Stimulated activated CD4-positive, alpha-beta T cell treated with anti-CD3 and anti-CD28 coated beads, Interleukin-12 subunit alpha, Interleukin-12 subunit beta, amount 100 ng/mL, for 24 hours (primary cell): ENCODE measurements around the gene SIK3.
"Not testable (repeated sequence)": the region's sequence is repeated elsewhere in the genome, so short reads cannot be mapped to it uniquely, and the experiment has no call there.

Experiments used
- DNase-seq, 2 experiments: peaks; one replicate each; pipeline ENCODE4 v3.0.0-alpha.2; 2020; ENCODE audit warnings: low read depth in 2 of 2

Gene SIK3

DNA sequence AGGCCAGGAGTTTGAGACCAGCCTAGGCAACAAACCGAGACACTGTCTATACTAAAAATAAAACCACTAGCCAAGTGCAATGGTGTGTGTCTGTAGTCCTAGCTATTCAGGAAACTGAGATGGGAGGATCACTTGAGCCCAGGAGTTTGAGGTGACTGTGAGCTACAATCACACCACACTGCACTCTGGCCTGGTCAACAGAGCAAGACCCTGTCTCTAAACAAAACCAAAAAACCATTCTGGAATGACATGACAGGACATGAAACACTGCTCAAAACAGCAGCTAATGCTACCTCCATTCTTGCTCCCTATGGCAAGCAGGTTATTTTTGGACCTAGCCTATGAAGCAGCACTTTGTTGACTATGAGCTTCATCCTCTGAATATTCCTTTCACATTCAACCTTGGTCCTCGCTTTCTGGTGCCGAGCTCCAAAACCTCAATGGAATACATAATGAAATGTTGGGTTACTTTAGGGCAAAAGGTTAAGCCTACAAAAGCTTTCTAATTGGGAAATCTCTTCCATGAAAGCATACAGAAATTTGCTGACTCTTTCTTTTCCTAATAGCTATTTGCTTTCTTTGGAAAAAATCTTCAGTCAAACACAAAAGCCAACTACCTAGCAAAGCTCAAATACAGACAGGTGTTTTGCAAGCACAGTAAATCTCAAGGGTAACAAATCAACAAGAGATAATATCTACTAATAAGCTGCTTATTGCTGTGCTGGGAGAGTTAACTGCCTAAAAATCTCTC is 21.1 kb downstream of the SIK3 start:
- no peak for DNase-seq

DNA sequence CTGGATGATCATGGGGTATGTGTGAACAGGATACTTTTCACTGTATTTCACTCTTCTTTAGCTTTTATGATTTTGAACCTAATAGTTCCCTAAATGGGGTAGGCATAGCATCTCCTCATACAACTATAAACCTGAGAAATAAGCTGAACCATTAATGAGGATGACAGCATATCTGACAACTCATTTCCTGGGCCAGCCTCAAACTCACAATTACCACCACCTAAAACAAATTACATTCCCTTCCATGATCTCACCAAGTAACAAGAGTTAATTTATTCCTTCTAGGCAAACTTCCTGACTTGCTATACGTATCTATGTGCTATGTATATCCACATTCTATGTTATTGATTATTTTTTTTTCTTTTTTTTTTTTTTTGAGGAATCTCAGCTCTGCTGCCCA is 23.0 kb downstream of the SIK3 start:
- no peak for DNase-seq

DNA sequence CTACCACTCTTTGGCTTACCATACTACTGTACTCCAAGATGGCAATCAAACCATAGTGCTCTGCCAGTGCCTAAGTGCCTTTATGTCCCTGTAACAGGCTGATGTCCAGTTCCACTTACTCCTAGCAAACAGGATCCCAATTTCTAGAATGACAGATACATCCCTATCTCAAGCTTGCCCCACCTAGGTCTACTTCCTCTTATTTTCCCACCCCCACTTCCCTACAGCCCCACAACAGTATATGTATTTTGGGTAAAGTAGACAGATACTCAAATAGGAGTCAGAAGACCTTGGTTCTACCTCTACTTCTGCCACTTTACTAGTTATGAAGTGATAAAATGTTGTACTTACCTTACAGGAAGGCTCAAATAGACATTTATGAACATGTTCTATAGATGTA is 24.1 kb downstream of the SIK3 start:
- DNase-seq, result no peak

DNA sequence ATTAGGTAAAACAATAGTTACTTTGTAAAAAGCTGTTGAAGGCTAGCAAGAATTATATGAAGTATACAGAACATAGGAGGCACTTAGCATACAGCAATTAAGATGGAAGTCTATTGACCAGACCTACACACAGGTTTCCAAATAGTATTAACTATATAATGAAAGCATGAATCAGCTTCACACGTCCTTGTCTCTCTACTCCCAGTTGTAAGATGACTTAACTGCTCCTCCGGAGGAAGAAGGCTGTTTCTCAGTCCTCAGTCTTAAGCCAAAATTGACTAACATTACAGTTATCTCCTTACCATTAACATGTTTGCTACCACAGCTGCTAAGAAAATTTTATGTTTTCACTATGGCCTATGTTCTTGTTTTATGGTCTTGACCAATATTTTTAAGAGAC is 24.7 kb downstream of the SIK3 start:
- no peak for DNase-seq

DNA sequence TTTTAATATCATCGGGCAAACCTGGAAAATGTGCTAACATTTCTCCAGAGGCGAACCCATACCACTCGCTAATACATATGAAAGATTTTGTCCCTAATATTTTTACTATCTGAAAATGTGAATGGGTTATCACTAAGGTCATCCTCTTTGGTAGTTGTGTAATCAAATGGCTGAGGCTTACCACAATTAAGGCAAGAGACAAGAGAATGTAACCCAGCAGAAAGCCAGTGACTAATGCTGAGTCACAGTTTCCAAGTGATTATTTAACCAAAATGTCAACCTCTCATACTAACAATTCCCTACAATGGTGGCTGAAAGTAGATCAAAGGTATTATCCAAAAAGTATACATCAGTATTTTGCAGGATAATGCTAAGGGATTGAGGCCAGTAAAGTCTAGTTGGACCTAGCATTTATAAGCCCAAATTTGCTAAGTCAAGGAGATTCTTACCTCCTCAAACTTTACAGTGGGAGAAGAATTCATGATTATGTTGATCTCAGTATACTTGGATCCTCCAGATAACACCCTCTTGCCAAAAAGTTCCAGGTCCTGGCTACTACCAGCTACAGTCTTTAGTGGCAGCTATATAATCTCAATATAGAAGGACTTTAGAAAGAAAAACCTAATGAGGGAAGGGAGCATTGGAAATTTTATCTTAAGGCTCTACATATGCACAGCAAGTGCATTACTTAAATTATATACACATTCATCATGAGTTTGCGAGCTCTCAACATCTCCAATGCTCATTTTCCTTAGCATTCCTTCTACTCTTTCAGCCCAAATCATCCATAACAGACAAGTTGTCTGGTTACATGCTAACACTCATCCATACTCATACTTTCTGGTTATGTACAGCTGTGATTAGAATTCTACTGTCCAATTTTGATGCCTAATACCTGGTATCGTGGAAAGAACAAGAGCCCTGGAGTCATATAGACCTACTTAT is 25.4 kb downstream of the SIK3 start:
- no peak for DNase-seq

DNA sequence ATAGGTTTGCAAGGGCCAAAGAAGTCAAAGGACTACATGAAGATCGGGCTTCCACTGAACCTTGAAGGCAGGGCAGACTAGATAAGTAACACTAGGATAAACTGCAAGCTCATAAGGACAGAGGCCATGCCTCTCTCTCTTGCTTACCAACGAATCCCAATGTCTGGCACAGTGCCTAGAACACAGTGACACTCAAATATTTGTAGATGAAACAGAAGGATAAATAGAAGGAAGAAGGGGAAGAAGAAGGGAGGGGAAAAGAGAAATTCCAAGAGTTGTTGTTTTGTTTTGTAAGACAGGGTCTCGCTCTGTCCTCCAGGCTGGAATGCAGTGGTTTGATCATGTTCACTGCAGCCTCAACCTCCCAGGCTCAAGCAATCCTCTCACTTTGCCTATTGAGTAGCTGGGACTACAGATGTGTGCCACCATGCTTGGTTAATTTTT is 26.9 kb downstream of the SIK3 start:
- no peak for DNase-seq

DNA sequence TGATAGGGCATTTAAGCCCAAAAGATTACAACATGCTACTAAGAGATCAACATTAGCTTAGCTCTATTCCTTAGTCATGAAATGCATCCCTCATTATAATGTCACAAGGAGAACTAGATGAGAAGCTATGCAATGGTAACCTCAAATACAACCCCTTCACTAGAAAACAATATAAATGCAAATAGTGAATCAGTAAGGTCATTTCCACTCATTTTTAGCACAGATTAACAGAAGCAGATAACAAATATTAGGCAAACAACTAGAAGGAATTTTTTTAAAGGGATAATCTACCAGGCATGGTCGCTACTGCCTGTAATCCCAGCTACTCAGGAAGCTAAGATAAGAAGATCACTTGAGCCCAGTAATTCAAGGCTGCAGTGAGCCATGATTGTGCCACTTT is 28.2 kb downstream of the SIK3 start:
- no peak for DNase-seq

DNA sequence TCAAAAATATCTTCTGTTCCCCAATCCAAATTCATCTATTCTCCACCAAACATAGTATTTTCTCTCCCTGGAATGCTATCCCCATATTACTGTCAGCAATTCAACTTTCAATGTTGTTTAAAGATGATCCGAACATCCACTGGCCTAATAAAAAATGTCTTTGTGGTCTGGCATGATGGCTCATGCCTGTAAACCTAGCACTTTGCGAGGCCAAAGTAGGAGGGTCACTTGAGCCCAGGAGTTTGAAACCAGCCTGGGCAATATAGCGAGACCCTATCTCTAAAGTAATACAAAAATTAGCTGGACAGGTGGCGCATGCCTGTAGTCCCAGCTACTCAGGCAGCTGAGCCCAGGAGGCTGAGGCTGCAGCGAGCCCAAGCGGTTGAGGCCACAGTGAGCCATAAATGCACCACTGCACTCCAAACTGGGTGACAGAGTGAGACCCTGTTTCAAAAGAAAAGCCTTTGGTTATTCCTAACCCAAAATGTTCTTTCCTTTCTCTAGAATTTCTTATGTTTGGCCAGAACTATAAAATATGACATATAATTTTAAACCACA is 29.8 kb downstream of the SIK3 start:
- no peak for DNase-seq

DNA sequence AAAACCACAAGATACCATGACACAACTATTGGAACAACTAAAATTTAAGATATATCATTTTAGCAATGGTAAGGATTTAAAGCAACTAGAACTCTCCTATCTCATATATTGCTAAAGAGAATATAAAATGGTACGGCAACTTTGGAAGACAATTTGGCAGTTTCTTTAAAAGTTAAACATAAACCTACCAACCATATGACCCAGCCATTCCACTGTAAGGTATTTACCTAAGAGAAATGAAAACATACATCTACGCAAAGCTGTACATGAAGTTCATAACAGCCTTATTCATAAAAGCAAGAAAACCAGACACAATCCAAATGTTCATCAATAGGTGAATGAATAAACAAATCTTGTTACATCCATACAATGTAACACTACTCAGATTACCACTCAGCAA is 31.3 kb downstream of the SIK3 start:
- no peak for DNase-seq

DNA sequence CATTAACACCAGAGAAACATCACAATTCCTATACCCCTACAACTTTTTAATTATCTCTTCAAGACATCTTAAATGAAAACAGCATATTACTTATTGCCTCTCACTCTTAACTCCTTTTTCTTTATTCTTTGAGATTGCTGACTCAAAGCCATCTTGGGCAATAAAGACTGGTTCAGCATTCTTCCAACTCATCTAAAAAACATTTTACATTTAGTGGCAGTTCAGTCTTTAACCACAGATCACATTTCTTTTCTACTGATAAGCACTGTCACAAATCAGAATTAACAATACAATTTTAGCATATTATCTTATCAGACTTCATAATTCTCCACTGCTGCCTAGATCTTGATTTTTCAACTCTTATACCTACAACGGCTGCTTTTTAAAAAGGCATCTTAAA is 34.0 kb downstream of the SIK3 start:
- no peak for DNase-seq

DNA sequence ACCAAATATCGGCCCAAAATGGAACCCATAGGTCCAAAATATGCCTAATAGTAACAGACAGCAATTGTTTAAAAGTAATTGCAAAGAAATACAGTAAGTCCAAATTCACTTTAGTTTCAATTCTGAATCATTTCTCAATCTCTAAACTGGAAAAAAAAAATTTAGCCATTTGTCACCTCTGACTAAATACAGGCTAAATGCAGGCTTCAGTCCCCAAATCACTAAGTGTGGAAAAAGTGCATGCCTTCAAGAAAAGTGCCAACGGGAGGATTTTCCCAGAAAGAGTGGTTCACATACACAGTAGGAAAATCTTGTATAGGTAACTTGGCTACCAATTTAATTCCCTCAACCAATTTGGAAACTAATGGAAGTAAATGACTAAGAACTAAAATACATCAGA is 35.7 kb downstream of the SIK3 start:
- DNase-seq, result no peak

DNA sequence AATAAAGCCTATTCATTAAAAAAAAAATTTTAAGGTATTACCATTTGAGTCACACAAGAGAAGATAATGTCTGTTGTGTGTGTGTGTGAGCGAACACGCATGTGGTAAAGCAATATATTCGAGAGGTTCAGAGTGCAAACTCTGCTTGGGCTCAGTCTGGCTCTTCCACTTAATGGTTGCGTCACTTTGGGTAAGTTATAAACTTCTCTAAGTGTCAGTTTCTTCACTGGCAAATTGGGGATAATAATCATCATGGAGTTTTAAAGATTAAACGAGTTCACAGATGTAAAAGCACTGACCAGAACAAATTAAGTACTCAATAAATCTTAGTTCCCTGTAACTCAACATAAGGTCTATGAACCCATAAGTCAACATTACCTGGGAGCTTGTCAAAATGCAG is 37.0 kb downstream of the SIK3 start:
- no peak for DNase-seq

DNA sequence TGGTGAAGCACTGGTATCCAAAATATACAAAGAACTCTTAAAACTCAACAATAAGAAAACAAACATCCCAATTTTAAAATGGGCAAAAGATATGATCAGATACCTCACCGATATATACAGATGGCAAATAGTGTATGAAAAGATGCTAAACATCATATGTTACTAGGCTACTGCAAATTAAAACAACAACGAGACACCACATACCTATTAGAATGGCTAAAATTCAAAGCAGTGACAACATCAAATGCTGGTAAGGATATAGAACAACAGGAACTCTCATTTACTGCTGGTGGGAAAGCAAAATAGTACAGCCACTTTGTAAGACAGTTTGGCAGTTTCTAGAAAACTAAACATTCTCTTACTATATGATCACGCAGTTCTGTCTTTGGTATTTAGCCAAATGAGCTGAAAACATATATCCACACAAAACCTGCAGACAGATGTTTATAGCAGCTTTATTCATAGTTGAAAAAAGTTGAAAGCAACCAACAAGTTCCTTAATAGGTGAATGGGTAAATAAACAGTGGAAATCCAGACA is 38.5 kb downstream of the SIK3 start:
- no peak for DNase-seq

DNA sequence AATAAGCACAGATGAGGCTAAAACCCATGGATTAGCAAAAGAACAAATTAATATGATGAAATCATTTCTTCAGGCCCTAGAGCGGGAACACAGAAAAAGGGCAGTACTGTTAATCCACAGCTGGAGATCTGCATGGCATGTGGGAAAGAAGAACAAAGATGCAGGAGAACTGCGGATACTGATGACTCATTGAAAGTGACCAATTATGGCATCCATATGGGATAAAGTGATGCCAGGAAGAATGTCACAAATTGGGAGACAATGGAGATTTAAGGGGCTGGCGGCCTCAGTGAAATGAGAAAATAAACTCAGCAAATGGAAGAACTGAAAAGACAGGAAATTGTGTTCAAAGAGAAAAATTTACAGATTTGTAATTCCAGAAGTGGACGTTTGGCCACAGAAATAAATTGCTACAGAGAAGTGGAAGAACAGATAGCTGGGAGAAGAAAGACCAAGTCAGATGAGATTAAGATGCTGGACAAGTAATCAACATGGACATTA is 39.4 kb downstream of the SIK3 start:
- no peak for DNase-seq

DNA sequence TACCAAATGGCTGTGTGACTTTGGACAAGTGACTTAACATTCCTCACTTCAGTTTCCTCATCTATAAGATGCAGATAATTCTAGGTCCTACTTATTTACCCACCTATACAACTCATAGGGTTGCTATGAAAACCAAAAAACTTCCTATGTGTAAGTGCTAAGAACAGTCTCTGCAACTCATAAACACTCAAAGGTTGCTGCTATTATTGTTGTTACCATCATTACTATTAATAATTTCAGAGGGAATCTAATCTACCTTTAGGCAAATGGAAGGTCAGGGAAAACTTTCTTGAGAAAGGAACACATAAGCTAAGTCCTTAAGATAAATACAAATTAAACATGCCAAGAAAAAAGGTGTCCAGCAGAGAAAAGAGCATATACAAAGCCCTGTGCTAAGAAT is 40.5 kb downstream of the SIK3 start:
- DNase-seq, result no peak

DNA sequence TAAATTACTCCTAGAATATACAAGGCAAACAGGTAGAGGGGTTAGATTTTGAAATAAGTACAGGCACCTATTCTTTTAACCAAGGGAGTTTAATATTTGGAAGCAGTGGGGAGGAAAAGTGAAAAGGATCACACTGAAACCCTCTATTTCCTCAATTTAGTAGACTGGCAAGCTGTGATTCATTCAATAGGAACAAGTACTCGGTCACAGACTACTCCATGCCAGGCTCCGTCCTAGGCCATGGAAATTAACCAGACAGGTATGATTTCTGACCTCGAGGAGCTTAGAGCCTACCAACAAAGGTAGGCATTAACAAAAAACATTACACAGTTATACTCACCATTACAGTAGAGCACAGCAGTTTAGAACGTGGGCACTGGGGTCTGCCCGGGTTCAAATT is 40.9 kb downstream of the SIK3 start:
- no peak for DNase-seq

DNA sequence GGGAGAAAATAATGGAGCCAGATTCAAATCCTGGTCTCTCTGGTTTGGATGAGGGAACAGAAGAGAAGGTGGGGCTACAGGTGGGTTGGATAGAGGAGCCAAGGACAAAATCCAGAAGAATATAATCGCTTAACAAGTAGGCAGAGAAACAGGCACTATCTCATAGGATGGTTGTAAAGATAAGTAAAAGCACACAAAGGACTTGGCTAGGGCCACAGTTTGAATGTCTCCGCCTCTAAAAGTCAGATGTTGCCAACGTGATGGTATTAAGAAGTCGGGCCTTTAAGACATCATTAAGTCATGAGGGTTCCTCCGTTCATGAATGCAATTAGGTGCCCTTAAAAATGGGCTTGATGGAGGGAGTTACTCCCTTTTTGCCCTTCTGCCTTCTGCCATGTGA is 42.8 kb downstream of the SIK3 start:
- DNase-seq, result no peak

DNA sequence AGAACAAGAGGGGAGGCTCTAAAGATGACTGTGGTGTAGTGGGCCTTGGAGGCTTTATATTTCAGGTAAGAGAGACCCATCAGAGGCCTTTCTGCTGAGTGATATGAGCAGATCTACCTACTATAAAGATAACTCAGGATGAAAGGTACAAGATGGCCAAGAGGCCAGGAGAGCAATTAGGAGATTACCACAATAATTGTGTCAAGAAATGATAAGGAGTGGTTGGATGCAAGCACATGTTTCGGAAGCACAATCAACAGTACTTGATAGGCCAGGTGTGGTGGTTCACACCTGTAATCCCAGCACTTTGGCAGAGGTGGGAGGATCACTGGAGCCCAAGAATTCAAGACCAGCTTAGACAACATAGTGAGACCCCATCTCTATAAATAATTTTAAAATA is 43.8 kb downstream of the SIK3 start:
- no peak for DNase-seq

DNA sequence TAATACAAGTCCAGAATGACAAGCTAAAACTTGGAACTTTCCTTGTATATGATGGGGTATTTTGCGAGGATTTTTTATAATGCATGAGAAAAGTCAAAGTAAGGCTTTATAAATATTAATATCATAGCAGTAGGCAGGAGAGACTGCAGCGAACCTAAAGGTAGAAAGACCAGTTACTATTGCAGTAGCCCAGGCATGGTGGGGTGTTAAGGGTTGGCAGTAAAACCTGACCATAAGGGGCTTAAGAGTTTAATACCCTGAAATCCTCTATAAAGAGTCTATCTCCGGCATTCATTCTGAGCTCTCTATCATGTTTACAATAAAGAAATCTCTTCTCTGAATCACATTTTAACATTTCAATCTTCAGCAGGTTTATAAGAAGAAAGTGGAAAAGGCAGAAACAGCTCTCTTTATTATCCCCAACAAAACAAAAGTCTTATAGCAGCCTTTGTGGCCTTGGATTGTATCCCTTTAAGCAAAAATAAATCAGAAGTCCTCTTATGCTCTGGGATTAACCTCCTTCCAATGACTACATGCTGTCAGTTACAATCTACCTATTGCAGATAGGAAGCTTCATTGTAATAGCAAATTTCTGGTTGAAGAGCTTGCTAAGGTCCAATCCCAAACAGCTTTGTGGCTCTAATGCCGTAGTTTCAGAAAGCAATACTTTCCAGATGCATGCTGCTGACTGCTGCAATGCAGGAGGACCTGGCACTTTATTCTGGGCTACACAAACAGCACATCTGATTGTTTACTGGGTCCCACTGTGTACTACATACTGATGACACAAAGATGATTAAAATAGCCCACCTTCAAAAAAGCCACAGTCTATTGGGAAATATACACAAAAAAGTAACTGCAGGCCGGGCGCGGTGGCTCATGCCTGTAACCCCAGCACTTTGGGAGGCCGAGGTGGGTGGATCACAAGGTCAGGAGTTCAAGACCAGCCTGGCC is 45.8 kb downstream of the SIK3 start:
- DNase-seq, result no peak

DNA sequence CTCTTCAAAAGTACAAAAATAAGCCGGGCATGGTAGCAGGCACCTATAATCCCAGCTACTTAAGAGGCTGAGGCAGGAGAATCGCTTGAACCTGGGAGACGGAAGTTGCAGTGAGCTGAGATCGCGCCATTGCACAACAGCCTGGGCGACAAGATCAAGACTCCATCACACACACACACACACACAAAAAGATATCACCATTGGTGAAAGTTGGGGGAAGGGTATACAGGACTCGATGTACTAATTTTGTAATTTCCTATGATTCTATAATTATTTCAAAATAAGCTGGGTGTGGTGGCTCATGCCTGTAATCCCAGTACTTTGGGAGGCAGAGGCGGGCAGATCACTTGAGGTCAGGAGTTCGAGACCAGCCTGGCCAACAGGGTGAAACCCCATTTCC is 48.1 kb downstream of the SIK3 start:
- DNase-seq, result not testable (repeated sequence)

DNA sequence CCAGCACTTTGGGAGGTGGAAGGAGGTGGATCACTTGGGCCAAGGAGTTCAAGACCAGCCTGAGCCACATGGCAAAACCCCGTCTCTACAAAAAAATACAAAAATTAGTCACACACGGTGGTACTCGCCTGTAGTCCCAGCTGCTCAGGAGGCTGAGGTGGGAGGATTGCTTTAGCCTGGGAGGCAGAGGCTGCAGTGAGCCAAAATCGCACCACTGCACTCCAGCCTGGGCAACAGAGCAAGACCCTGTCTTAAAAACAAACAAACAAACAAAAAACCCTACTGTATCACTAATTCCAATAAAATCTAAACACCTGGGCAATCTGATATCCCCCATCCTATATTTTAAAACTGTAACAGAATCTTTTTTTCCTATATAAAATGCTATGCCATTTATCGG is 51.6 kb downstream of the SIK3 start:
- DNase-seq, result not testable (repeated sequence)
